Activated CD8-positive, alpha-beta memory T cell treated with anti-CD3 and anti-CD28 coated beads, Interleukin-2, amount 50 U/mL, for 24 hours (primary cell): ENCODE data around the gene MSH3.
"Not testable (repeated sequence)": the region's sequence is repeated elsewhere in the genome, so short reads cannot be mapped to it uniquely, and the experiment has no call there.

Experiments
- DNase-seq: peaks from one replicate; pipeline ENCODE4 v3.0.0-alpha.2; 2020; ENCODE audit errors: extremely low read depth

MSH3 gene

DNA sequence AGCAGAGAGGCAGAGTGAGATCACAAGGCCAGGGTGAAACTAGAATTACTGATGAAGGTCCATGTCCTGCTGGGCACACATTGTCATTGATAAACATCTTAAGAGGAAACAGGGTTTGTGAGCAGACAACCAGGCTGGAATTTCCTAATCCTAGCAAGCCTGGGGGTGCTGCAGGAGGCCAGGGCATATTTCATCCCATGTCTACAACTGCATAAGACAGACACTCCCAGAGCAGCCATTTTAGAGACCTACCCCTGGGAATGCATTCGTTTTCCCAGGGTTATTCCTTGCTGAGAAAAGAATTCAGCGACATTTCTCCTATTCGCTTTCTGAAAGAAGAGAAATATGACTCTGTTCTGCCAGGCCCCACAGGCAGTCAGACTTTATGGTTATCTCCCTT lies 248.2 kb downstream of the MSH3 start:
- not testable (repeated sequence) for DNase-seq

DNA sequence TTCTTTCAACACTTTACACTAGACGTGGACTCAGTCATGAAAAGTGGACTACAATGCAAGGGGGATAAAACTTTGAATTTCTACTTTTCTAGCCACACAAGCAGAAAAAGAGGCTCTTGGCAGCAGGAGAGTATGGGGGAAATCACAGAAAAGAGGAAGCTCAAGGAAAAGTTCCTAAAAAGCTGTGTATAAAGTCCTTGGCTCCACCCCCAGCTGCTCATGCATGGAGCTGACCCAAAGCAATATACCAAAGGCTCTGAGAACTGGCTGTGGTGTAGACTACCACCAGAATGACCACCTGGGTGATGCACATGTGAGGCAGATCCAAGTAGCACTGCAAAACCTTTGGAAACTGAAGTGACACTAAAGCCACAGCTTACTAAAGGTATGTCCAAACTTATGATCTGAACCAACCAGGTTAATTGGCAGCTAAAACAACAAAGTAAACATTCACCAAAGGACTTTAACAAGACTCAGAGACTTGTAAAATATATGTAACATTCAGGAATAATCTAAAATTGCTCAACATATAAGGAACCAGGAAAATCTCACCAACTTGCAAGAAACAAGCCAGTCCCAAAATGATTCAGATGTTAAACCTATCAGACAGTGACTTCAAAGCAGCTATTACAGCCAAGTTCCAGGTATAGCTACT lies 250.2 kb downstream of the MSH3 start:
- DNase-seq, result no peak

DNA sequence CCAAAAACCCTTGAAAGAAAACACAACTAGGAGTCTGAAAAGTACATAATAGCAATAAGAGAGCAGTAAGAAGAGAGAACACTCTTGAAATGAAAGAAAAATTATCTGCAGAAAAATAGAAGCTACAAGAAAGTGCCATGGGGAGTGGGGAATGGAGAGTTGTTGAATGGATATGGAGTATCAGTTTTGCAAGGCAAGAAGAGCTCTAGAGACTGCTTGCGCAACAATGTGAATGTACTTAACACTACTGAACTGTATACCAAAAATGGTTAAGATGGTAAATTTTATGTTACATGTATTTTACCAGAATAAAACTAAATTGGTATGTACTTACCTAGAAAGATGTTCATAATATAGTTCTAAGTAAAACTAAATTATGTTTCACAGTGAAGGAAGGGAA lies 251.0 kb downstream of the MSH3 start:
- DNase-seq, result no peak

DNA sequence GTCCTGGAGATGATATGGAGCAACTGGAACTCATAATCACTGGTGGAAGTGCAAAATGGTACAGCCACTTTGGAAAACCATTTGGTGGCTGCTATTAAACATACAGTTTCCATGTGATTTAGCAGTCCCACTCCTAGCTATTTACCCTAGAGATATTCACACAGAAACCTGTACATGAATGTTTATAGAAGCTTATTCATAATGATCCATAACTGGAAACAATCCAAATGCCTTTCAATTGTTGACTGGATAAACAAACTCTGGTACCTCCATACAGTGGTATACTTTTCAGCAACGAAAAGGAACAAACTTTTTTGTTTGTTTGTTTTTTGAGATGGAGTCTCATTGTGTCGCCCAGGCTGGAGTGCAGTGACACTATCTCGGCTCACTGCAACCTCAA lies 258.0 kb downstream of the MSH3 start:
- DNase-seq, result no peak

DNA sequence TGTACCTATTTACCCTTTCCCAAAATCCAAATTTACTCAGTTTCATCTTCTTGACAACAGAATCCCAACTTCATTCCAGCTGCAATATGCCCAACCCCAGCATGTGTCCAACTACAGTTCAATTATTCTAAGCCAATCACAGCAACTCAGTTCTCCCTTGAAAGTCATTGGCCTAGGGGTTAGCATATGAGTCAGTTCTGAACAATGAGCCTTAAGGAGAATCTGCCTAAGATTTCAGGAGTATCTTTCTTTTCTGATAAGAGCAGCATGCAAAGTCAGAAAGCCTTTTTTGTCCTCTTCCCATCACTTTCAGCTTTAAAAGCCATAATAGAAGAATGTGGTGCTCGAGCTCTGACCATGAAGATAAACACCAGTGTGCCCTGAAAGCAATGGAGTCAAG lies 261.3 kb downstream of the MSH3 start:
- DNase-seq, result no peak

DNA sequence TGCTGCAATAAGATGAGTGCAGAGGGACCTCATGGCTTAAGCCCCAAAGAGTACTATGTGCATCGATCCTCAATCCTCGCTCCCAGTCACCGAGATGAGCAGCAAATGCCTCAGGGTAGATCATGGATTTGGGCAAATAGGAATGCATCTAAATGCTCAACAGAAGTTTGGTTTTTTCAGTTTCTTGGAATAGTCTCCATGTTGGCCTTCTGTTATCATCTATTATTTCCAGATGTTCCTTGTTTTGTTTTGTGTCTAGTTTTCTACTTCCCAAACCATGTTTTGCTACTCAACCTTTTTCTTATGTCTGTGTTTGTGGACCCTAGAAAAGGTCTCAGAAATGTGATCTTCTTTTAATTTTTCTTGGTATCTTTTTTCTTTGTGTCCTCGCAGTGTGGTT lies 262.2 kb downstream of the MSH3 start:
- DNase-seq, result no peak

DNA sequence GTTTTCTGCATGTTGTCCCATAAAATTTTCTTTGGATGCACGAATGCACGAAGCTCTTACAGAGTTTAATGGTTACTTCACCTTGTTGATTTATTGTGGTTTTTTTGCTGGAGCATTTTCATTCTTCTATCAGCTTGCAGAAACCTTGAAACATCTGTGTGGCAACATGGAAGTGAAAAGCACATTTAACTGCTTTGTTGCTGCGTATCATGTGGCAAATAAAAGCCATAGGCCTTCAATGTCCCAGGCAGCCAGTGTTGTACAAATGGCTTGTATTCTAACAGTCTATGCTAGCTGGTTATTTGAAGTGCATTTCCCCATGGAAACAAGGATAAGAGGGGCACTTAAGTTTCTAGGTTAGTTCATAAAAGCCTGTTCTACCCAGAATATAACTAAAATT lies 263.2 kb downstream of the MSH3 start:
- no peak for DNase-seq

DNA sequence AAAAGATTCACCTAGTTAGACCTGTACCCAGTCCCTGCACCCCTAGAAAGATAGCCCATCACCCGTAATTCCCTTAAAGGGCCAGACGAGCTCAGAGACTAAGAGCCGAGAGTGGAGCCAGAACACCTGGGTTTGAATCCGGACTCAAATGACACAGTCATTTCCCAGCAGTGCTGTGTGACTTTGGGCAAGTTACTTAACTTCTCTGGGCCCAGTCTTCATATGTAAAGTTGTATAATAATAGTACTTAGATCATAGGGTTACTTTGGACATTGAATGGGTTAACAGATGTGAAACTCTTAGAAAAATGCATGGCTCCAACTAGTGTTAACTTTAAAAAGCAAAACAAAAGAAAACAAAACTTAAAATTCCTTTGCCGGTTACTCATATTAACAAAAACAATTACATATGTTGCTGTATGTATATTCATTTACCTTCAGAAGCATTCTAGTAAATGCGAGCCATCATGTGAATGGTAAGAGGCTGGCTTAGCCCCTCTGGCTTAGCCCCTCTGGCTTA lies 265.3 kb downstream of the MSH3 start:
- no peak for DNase-seq

DNA sequence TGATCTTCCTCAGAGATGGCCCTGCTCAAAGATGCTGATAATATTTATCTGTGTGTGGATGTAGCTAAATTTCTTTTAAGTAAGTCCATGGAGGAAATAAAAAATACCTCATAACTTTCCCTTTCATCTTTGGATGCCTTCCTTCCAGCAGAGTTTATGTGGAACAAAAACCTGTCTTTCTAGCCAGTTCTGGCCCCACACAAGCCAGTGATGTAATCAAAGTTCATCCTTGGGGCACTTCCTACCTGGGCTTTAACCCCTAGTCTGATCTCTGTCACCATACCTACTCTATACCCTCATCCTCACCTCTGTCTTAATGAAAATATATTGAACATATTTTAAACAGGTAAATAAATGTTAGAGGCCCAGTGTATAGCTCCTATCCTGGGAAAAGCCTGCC lies 265.9 kb downstream of the MSH3 start:
- DNase-seq, result no peak

DNA sequence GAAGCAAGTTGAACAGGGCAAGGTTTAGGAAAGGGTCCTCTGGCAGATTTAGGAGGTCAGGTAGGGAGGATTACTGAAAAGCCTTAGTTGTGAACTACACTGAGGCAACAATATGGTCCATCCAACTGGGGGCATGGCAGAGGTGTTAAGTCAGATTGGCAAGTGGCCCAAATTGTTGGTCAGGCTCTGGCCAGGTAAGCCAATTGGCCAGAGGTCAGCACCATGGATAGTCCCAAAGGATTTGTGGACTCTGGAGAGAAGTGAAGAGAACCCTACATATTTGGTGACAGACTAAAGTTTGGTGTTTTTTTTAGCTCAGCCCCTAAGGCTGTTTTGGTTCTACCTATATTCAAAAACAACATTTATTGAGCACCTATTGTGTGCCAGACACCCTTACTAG lies 266.6 kb downstream of the MSH3 start:
- no peak for DNase-seq

DNA sequence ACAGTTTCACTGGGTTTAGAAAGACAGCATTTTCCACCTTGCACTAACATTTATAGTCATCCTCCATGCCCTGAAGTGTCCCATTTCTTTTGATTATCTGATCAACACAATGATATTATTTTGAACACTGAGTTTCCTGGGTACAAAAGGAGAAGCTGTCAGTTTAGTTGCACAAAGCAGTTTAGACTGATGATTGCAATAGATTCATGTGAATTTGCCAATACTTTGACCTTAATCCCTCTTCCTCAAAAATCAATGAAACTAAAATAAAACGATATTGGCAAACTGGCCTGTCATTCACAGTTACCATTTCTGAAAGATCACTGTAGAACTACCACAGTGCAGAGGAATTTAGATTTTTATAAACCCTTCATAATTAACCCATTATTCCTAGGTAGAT lies 271.5 kb downstream of the MSH3 start:
- DNase-seq, result no peak
